Kidney epithelial cell (primary cell): ENCODE measurements around the gene CA5A. TPM values are rescaled to one million over a fixed set of nuclear protein-coding genes. Genes with fewer than 3 reads are reported as not detected.

Experiments used
- DNase-seq: peaks from one replicate; pipeline ENCODE4 v3.0.0-alpha.2; 2010; ENCODE audit warnings: low read depth
- H3K27me3 ChIP-seq: 2 replicates; pipeline ENCODE4 v1.6.0; 2011; ENCODE audit warnings: low read length; ENCODE audit not compliant: control insufficient read depth, insufficient read depth
- H3K36me3 ChIP-seq: 2 replicates; pipeline ENCODE4 v1.5.1; 2011; ENCODE audit warnings: low read length; ENCODE audit not compliant: control insufficient read depth, insufficient read depth
- H3K4me3 ChIP-seq: 2 replicates; pipeline ENCODE4 v1.5.1; 2011; ENCODE audit warnings: low read depth, mild to moderate bottlenecking, control low read depth, low read length
- total RNA-seq: library from RNA; depleted of rRNA; stranded (reverse); fragments of >200 nt; gene quantifications from 2 replicates; pipeline ENCODE4 v1.2.3, GENCODE V29; 2015
- TF ChIP-seq, protein P1 (sequence below): IDR thresholded peaks from 2 replicates; pipeline ENCODE4 v1.5.1; 2011; ENCODE audit warnings: mild to moderate bottlenecking, moderate library complexity, low read length, control low read depth, inconsistent platforms; ENCODE audit not compliant: insufficient read depth, poor library complexity, severe bottlenecking

Gene CA5A
- total RNA-seq, 1 donor from 2014 or later, result not detected

DNA sequence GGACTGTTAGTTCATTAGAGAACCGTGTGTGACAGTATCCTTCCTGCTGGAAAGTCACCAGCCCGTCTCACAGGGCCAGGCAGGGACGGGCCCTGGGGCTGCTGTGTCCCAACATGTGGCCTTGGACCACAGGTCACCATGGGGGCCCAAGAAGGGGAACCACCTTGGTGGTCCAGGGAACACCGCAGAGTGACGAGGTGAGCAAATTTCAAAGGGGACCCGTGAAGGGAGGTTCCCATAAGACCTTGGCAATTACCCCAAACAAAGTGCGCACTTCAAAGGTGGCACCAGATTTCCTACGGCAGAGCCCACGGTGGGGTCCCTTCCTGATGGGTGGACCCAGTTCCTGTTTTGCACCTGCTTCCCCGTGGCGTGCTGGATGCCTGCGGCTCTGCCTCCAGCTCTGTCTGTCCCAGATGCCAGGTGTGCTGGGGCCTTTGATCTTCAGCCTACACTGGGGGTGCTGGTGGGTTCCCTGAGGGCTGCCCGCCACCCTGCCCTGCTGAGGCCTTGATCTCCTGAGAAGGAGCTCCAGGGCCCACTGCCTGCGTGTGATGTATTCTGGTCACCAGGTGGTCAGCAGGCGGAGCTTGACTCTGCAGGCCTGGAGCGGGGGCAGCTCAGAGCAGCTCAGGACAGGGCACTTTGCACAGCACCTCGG is 94.0 kb downstream of the CA5A start:
- H3K36me3 ChIP-seq, result peaks cover 2% of the 10 kb centered on the region
- H3K4me3 ChIP-seq, result no peak overlapping the region
- TF ChIP-seq, protein P1, sequence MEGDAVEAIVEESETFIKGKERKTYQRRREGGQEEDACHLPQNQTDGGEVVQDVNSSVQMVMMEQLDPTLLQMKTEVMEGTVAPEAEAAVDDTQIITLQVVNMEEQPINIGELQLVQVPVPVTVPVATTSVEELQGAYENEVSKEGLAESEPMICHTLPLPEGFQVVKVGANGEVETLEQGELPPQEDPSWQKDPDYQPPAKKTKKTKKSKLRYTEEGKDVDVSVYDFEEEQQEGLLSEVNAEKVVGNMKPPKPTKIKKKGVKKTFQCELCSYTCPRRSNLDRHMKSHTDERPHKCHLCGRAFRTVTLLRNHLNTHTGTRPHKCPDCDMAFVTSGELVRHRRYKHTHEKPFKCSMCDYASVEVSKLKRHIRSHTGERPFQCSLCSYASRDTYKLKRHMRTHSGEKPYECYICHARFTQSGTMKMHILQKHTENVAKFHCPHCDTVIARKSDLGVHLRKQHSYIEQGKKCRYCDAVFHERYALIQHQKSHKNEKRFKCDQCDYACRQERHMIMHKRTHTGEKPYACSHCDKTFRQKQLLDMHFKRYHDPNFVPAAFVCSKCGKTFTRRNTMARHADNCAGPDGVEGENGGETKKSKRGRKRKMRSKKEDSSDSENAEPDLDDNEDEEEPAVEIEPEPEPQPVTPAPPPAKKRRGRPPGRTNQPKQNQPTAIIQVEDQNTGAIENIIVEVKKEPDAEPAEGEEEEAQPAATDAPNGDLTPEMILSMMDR, result no peak
- no peaks in the 10 kb centered on the region for H3K27me3 ChIP-seq
- DNase-seq, result no peak

DNA sequence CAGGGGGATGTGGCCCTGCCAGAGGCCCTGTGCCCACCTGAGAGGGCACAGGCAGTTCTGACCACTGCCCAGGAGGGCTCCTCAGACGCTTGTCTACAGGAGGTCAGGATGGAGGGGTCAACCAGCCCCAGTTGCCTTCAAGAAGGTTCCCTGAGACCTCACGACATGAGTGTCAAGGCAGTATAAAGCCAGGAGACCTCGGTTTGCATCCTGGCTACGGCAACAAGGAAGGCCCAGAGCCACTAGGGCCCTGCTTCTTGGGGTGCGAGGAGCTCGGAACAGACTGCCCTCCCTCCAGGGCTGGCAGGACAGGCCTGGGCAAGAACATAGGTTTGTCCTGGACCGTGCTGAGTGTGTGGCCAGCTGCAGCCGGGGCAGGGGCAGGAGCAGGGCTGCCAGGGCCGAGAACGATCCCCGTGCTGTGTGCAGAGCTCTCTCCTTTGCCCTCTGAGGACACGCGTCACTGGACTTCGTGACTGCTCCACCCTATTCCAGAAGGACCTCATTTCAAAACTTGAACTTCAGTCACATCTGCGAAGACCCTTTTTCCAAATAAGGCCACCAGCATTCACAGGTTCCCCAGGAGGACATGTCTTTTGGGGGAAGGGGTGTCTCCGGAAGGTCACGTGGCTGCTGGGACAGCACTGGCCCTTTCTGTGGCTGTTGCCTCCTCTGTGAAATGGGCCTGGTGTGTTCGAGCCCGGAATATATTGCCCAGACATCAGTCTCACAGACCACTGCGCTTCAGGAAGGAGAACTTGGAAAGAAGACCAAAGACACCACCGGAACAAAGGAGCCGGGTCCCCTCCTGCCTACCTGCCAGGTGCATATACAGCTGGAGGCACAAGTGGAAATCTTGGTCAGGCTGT is 94.8 kb downstream of the CA5A start:
- TF ChIP-seq, protein P1, result no peak
- no peak for DNase-seq
- no peak overlapping the region for H3K4me3 ChIP-seq
- peaks cover 2% of the 10 kb centered on the region for H3K36me3 ChIP-seq
- H3K27me3 ChIP-seq, result no peaks in the 10 kb centered on the region

- Histone ChIP-seq H3K27me3 (no peaks in the 10 kb centered on the region), H3K36me3 (peaks cover 2% of the 10 kb centered on the region), H3K4me3 (no peak overlapping the region)
- DNase-seq, result no peak
- TF ChIP-seq, protein P1, result no peak
These were observed 95.9 kb downstream of the CA5A start for GRCh38 chr16:87840271-87840978.

GRCh38 chr16:87839542-87840270 is 96.6 kb downstream of the CA5A start:
- no peaks in the 10 kb centered on the region for H3K27me3 ChIP-seq
- TF ChIP-seq, protein P1, result no peak

GRCh38 chr16:87838643-87839541 is 97.4 kb downstream of the CA5A start:
- TF ChIP-seq, protein P1, result no peak
- Histone ChIP-seq H3K36me3 (peaks cover 2% of the 10 kb centered on the region), H3K27me3 (no peaks in the 10 kb centered on the region), H3K4me3 (no peak overlapping the region)
- DNase-seq, result no peak

More at GRCh38 chr16:87839542-87840270, 96.6 kb downstream of the CA5A start:
- no peak overlapping the region for H3K4me3 ChIP-seq
- peaks cover 2% of the 10 kb centered on the region for H3K36me3 ChIP-seq
- no peak for DNase-seq
